ENCODE measurements around the gene RGL3. TPM values are rescaled to one million over a fixed set of nuclear protein-coding genes. Genes with fewer than 3 reads are reported as not detected.
A peak's percentile ranks its signal among the peaks of the same experiment; 100 is the strongest.

The RGL3 gene
- total and polyA plus RNA-seq, 10 of the 15 experiments (the other 5 are each of a cell fraction or from before 2014, with no cell fraction given), result not detected

DNA sequence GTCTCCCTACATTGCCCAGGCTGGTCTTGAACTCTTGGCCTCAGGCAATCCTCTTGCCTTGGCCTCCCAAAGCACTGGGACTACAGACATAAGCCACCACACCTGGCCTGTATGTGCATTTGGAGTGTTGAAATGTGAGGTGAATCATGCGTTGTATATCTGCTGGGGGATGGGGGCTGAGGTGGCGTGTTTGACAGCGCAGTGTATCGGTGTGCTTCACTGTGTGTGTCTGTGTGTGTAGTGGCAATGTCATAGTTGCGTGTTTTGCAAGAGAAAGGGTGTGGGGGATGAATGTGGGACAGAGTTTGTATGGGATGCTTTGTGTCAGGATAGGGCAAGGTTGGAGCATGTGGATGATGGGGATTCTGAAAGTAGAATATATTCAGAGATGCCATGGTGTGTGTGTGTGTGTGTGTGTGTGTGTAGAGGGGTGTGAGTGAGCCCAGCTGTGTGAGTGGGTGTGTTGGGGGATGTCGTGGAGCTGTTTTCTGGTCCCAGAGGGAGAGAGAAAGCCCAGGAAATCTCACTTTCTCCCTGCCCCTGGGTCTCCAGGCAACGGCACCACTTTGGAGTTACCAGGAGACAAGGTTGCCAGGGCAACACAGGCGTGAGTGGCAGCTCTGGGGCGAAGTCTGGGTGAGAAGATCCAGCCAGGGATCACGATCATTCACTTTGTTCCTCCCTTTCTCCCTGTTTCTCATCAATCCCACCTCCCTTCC is 45.8 kb downstream of the RGL3 start:
- Histone ChIP-seq H2AFZ (ENCODE audit: control insufficient read depth, low read depth, low read length) (no peak overlapping the region; the same call in 1 of the 2 replicates), H4K20me1 (ENCODE audit: control insufficient read depth, insufficient read depth) (no peaks in the 10 kb centered on the region), H3K36me3 (ENCODE audit: control insufficient read depth in 2 of 2, insufficient read depth in 2 of 2, low read length in 1 of 2) (no peaks in the 10 kb centered on the region), H3K4me1 (ENCODE audit: control insufficient read depth, insufficient read depth, low read length) (peaks cover 21% of the 10 kb centered on the region), H3K4me3 (peak overlapping the region; percentile 77; the same call in 1 of the 2 replicates), H3K9me3 (replicated peaks; ENCODE audit: control insufficient read depth, insufficient read depth, low read length) (no peaks in the 10 kb centered on the region), H3K27me3 (replicated peaks in 1 of 2; ENCODE audit: control insufficient read depth in 2 of 2, insufficient read depth in 2 of 2, low read length in 1 of 2) (no peaks in the 10 kb centered on the region), H3K79me2 (ENCODE audit: control insufficient read depth, insufficient read depth, low read length) (peaks cover 10% of the 10 kb centered on the region), H3K4me2 (ENCODE audit: control insufficient read depth, insufficient read depth) (peak overlapping the region; percentile 83), H3K27ac (ENCODE audit: control insufficient read depth, insufficient read depth) (no peak overlapping the region; the same call in 1 of the 2 replicates), H3K9ac (ENCODE audit: control insufficient read depth, insufficient read depth, low read length) (peak overlapping the region; percentile 87; the same call in 1 of the 2 replicates)
- ChIA-PET RAD21 (ENCODE audit: unreplicated experiment) (interaction anchor here (1.0 to 5.2 kb wide), 5 partner anchors 10 to 79 kb away, joined by 3 to 27 read pairs (median 5); partner anchors contain the start of genes CCDC159, EPOR, ODAD3 and TMEM205), CTCF (interaction anchor here (0.7 to 5.6 kb wide), 8 partner anchors 10 to 109 kb away, joined by 3 to 62 read pairs (median 6); partner anchors contain the start of genes CCDC159, EPOR, TMEM205 and TSPAN16), SMC1A (ENCODE audit: uncharacterized antibody, unreplicated experiment) (interaction anchor here (0.8 to 6.1 kb wide), 4 partner anchors 27 to 81 kb away, joined by 3 to 40 read pairs (median 26); partner anchors contain the start of genes CCDC159, TMEM205 and TSPAN16), POLR2A (interaction anchor here (1.1 to 4.8 kb wide), 3 partner anchors 28 to 84 kb away, joined by 3 to 48 read pairs (median 4); partner anchors contain the start of genes CCDC159 and TMEM205)
- in situ Hi-C loops (cut with MboI), result no loop called here
- intact Hi-C loops (cut with micrococcal nuclease; ENCODE audit: unreplicated experiment), result no loop called here
- ATAC-seq (no peak), FAIRE-seq (no peak), DNase-seq (ENCODE audit: low read depth, low spot score) (no peak)
- 50% methylated on average over 10 of the region's 10 CpGs for WGBS (ENCODE audit: insufficient coverage, insufficient replicate concordance, low lambda C conversion rate, missing lambda C conversion rate)
- no TSS peak for BruUV-seq (replicated peaks)
- TF ChIP-seq, protein P1, sequence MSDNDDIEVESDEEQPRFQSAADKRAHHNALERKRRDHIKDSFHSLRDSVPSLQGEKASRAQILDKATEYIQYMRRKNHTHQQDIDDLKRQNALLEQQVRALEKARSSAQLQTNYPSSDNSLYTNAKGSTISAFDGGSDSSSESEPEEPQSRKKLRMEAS (IDR thresholded peaks at IDR 0.05; ENCODE audit: low read depth, low read length), result no peak
- peak; percentile 90 for TF ChIP-seq PBX3 (IDR thresholded peaks at IDR 0.05; ENCODE audit: insufficient replicate concordance, low read depth, low read length)
- no peak for TF ChIP-seq RB1 (IDR thresholded peaks at IDR 0.05; ENCODE audit: borderline replicate concordance)
- TF ChIP-seq, protein P2, sequence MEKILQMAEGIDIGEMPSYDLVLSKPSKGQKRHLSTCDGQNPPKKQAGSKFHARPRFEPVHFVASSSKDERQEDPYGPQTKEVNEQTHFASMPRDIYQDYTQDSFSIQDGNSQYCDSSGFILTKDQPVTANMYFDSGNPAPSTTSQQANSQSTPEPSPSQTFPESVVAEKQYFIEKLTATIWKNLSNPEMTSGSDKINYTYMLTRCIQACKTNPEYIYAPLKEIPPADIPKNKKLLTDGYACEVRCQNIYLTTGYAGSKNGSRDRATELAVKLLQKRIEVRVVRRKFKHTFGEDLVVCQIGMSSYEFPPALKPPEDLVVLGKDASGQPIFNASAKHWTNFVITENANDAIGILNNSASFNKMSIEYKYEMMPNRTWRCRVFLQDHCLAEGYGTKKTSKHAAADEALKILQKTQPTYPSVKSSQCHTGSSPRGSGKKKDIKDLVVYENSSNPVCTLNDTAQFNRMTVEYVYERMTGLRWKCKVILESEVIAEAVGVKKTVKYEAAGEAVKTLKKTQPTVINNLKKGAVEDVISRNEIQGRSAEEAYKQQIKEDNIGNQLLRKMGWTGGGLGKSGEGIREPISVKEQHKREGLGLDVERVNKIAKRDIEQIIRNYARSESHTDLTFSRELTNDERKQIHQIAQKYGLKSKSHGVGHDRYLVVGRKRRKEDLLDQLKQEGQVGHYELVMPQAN (conservative IDR thresholded peaks at IDR 0.05), result no peak
- no peak for TF ChIP-seq SIN3A (IDR thresholded peaks at IDR 0.05; ENCODE audit: low read depth, low read length)
- no peak for TF ChIP-seq TCF3 (IDR thresholded peaks at IDR 0.05; ENCODE audit: borderline replicate concordance, insufficient read depth, low read depth, low read length)
- TF ChIP-seq E4F1 (IDR thresholded peaks at IDR 0.05; ENCODE audit: borderline replicate concordance, partially characterized antibody), result no peak
- no peak for TF ChIP-seq POLR2A (IDR thresholded peaks at IDR 0.05; ENCODE audit: low read depth, low read length)
- TF ChIP-seq, protein P3, sequence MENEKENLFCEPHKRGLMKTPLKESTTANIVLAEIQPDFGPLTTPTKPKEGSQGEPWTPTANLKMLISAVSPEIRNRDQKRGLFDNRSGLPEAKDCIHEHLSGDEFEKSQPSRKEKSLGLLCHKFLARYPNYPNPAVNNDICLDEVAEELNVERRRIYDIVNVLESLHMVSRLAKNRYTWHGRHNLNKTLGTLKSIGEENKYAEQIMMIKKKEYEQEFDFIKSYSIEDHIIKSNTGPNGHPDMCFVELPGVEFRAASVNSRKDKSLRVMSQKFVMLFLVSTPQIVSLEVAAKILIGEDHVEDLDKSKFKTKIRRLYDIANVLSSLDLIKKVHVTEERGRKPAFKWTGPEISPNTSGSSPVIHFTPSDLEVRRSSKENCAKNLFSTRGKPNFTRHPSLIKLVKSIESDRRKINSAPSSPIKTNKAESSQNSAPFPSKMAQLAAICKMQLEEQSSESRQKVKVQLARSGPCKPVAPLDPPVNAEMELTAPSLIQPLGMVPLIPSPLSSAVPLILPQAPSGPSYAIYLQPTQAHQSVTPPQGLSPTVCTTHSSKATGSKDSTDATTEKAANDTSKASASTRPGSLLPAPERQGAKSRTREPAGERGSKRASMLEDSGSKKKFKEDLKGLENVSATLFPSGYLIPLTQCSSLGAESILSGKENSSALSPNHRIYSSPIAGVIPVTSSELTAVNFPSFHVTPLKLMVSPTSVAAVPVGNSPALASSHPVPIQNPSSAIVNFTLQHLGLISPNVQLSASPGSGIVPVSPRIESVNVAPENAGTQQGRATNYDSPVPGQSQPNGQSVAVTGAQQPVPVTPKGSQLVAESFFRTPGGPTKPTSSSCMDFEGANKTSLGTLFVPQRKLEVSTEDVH (IDR thresholded peaks at IDR 0.05; ENCODE audit: low read depth, partially characterized antibody), result no peak
- TF ChIP-seq TARDBP (IDR thresholded peaks at IDR 0.05; ENCODE audit: borderline replicate concordance), result no peak
- TF ChIP-seq SMC3 (IDR thresholded peaks at IDR 0.05; ENCODE audit: borderline replicate concordance, low read length), result no peak

Measured in GM12878 (cell line).